Ovary (tissue), 9 donors: ENCODE data around the gene PRR30. TPM values are rescaled to one million over a fixed set of nuclear protein-coding genes. Genes with fewer than 3 reads are reported as not detected.

ENCODE experiments used
- DNase-seq, 5 donors: peaks; one replicate each; pipeline ENCODE4 v3.0.0-alpha.2; 2019 to 2020
- H3K27ac ChIP-seq, 2 donors: fragments of 200-600 bp; one replicate each; pipeline versions ENCODE4 v1.5.1 to v1.8.0; 2019 to 2022
- H3K27me3 ChIP-seq: fragments of 200-600 bp; one replicate; pipeline ENCODE4 v1.8.0; 2022
- H3K36me3 ChIP-seq: fragments of 200-600 bp; sonication (generic); one replicate; pipeline ENCODE4 v1.5.1; 2019
- H3K4me1 ChIP-seq: one replicate; pipeline ENCODE4 v1.8.1; 2013; ENCODE audit warnings: mild to moderate bottlenecking, moderate library complexity; ENCODE audit not compliant: insufficient read depth
- H3K4me3 ChIP-seq: fragments of 200-600 bp; sonication (generic); one replicate; pipeline ENCODE4 v1.5.1; 2017
- H3K9me3 ChIP-seq, 2 donors: fragments of 200-600 bp in 1 of 2; sonication (generic) in 1 of 2; one replicate each; pipeline versions ENCODE4 v1.5.1 to v1.8.1; 2013 to 2019; ENCODE audit warnings: mild to moderate bottlenecking in 1 of 2, moderate library complexity in 1 of 2
- CTCF ChIP-seq, 3 donors: fragments of 450-650 bp in 2 of 3; fragments of 200-600 bp in 1 of 3; IDR thresholded peaks; one replicate each; pipeline versions ENCODE4 v1.5.1 to v1.8.0; 2016 to 2022; ENCODE audit warnings: antibody characterized with exemption in 3 of 3, mild to moderate bottlenecking in 1 of 3
- EP300 ChIP-seq: sonication (generic); formaldehyde crosslinking; IDR thresholded peaks from one replicate; pipeline ENCODE4 v1.6.1; 2017; ENCODE audit warnings: antibody characterized with exemption
- POLR2A ChIP-seq: fragments of 450-650 bp; IDR thresholded peaks from one replicate; pipeline ENCODE4 v1.6.1; 2017; ENCODE audit warnings: antibody characterized with exemption, mild to moderate bottlenecking, moderate library complexity
- WGBS, 3 donors: extraction: QIAGEN DNeasy Blood & Tissue Kit in 1 of 3; methylation state at CpG; one replicate each; pipeline versions ENCODE4 v1.1.5 to v1.1.7; 2013 to 2017; 5-methylcytosine and 5-hydroxymethylcytosine counted together
- intact Hi-C, 4 donors: fragments of 100-400 bp; cut with DNase I; formaldehyde crosslinking; loops; one replicate each; pipeline versions ENCODE4 v1.11.0 to v1.15.1; 2022 to 2023
- polyA plus RNA-seq, 2 donors: library from polyadenylated mRNA; stranded (reverse); fragments of 200-250 nt in 1 of 2; fragments of 350-450 nt in 1 of 2; fragmentation: Illumina TruSeq in 1 of 2; extraction: RNeasy Lipid Tissue Mini Kit (QIAGEN cat#74804) in 1 of 2; gene quantifications; one replicate each; pipeline ENCODE4 v1.2.3, GENCODE V29; 2013 to 2014
- total RNA-seq, 7 donors: library from RNA; depleted of rRNA in 2 of 7; stranded (reverse); fragments of >200 nt in 2 of 7; fragmentation: NEBNext Ultra II Directional in 3 of 7; extraction: Animal tissue kit (Norgen Biotek cat#: 25700) in 3 of 7; gene quantifications; one replicate each; pipeline versions ENCODE4 v1.1.0 to v1.2.4, GENCODE V29; 2016 to 2023
- donor health status: DM: no; HTN: no; CAD: no; lungs with moderate emphysema.
- donor health status: DM: no; HTN: no; CAD: no.
- donor health status: Bipolar disorder and iron deficiency.
- donor health status: DM: yes; HTN: yes; CAD: no.
- donor health status: DM: no; HTN: no; CAD: no.
- donor health status: DM: yes; HTN: yes; CAD: no.

PRR30 gene
- total and polyA plus RNA-seq, 9 donors = not detected

- Histone ChIP-seq H3K27me3 (no peaks in the 10 kb centered on the region), H3K4me3 (no peak overlapping the region), H3K9me3 (no peaks in the 10 kb centered on the region), H3K36me3 (no peaks in the 10 kb centered on the region), H3K4me1 (peaks cover 3% of the 10 kb centered on the region), H3K27ac (no peak overlapping the region)
- no peak for TF ChIP-seq EP300
- no peak for TF ChIP-seq CTCF (IDR thresholded peaks at IDR 0.05)
- TF ChIP-seq POLR2A = no peak
- intact Hi-C loops = no loop called here
- 69 to 81% (median 70%) methylated on average over 9 of the region's 9 CpGs for WGBS, 3 donors
- DNase-seq = no peak
Measured at GRCh38 chr2:27127883-27128667, 11.1 kb downstream of the PRR30 start.

- Histone ChIP-seq H3K27me3 (no peaks in the 10 kb centered on the region), H3K36me3 (no peaks in the 10 kb centered on the region), H3K4me3 (no peak overlapping the region), H3K4me1 (no peaks in the 10 kb centered on the region), H3K9me3 (no peaks in the 10 kb centered on the region), H3K27ac (no peak overlapping the region)
- intact Hi-C loops = no loop called here
- TF ChIP-seq POLR2A (no peak), EP300 (no peak), CTCF (IDR thresholded peaks at IDR 0.05) (no peak)
- no peak for DNase-seq
- WGBS, 3 donors = 55 to 61% (median 56%) methylated on average over 5 of the region's 5 CpGs
Measured at GRCh38 chr2:27126252-27126710, 12.9 kb downstream of the PRR30 start.

- H3K4me3 ChIP-seq = no peak overlapping the region
- no peaks in the 10 kb centered on the region for H3K9me3 ChIP-seq
- WGBS, 3 donors = 84 to 87% (median 87%) methylated on average over 3 of the region's 3 CpGs
- H3K4me1 ChIP-seq = no peaks in the 10 kb centered on the region
- intact Hi-C loops = no loop called here
- H3K27ac ChIP-seq = no peak overlapping the region
- DNase-seq = no peak
- H3K36me3 ChIP-seq = no peaks in the 10 kb centered on the region
- no peaks in the 10 kb centered on the region for H3K27me3 ChIP-seq
- no peak for TF ChIP-seq POLR2A
Measured at GRCh38 chr2:27125104-27125503, 14.1 kb downstream of the PRR30 start.

GRCh38 chr2:27123302-27124150 is 15.7 kb downstream of the PRR30 start, which contains the start of gene ABHD1:
Gene ABHD1, plus strand, starts transcription at chr2:27123815. Its CDS starts 134 bp downstream, at chr2:27123949.
- Histone ChIP-seq H3K27me3 (no peaks in the 10 kb centered on the region), H3K4me1 (peaks cover 2% of the 10 kb centered on the region), H3K36me3 (no peaks in the 10 kb centered on the region), H3K9me3 (no peaks in the 10 kb centered on the region), H3K27ac (peak within 1 kb of the TSS in 1 of 2 donors; percentile 5), H3K4me3 (peak within 1 kb of the TSS; percentile 54)
- 7 to 15% (median 9%) methylated on average over 24 to 47 of the region's 47 CpGs for WGBS, 3 donors
- no peak for TF ChIP-seq CTCF (IDR thresholded peaks at IDR 0.05)
- DNase-seq = peak; percentile 58 to 72 (median 68)
- intact Hi-C loops = no loop called here
